Prostate gland (tissue), 2 donors: ENCODE data around the gene JAKMIP2.

Experiments used
- POLR2AphosphoS5 ChIP-seq: sonication (generic); formaldehyde crosslinking; IDR thresholded peaks from one replicate; pipeline ENCODE4 v1.6.1; 2017; ENCODE audit warnings: antibody characterized with exemption
- TF ChIP-seq, protein P1 (sequence below), 4 experiments: fragments of 200-600 bp in 2 of 4; fragments of 450-650 bp in 2 of 4; sonication (generic) in 2 of 4; IDR thresholded peaks; 1 replicate in 3 of 4; 2 replicates in 1 of 4; pipeline ENCODE4 v1.5.1; 2016 to 2019; ENCODE audit warnings: antibody characterized with exemption in 4 of 4, mild to moderate bottlenecking in 2 of 4, moderate library complexity in 2 of 4

DNA sequence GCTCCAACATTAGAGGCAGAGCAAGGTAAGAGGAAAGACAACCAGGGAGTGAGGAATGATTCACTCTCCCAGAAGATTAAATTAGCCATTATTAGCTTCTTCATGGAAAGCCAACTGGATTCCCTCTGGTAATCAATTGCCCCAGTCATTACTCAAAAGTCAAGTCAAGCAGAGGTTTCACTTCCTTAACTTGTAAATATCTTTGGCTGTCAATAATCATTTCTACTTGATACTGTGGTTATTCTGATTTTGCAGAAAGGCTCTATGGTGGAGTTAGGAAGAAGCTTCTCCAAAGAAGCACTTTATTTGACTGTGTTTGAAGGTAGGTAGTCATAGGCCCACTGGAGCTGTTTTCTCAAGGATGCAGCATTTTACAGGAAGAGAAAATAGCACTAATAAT, 78.0 kb downstream of the JAKMIP2 start:
- TF ChIP-seq, protein P1, sequence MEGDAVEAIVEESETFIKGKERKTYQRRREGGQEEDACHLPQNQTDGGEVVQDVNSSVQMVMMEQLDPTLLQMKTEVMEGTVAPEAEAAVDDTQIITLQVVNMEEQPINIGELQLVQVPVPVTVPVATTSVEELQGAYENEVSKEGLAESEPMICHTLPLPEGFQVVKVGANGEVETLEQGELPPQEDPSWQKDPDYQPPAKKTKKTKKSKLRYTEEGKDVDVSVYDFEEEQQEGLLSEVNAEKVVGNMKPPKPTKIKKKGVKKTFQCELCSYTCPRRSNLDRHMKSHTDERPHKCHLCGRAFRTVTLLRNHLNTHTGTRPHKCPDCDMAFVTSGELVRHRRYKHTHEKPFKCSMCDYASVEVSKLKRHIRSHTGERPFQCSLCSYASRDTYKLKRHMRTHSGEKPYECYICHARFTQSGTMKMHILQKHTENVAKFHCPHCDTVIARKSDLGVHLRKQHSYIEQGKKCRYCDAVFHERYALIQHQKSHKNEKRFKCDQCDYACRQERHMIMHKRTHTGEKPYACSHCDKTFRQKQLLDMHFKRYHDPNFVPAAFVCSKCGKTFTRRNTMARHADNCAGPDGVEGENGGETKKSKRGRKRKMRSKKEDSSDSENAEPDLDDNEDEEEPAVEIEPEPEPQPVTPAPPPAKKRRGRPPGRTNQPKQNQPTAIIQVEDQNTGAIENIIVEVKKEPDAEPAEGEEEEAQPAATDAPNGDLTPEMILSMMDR (IDR thresholded peaks at IDR 0.05): no peak
- no peak for TF ChIP-seq POLR2AphosphoS5
